SK-N-SH treated with all-trans-retinoic acid at 6 μM for 48 hours (cell line): Measurements from ENCODE around the gene NANOS3.

ENCODE experiments used
- ATAC-seq: fragments of 200-7000 bp; cut with Tn5 transposase; 3 replicates; pipeline ENCODE4 v1.9.1; 2020; ENCODE audit warnings: mild to moderate bottlenecking, moderate library complexity
- ARNTL ChIP-seq: fragments of 450-650 bp; formaldehyde crosslinking; IDR thresholded peaks from 2 replicates; pipeline ENCODE4 v1.5.0; 2020; ENCODE audit warnings: low read depth, mild to moderate bottlenecking, moderate library complexity, borderline replicate concordance
- BACH2 ChIP-seq: fragments of 250-450 bp; sonication (Bioruptor Pico); IDR thresholded peaks from 2 replicates; pipeline ENCODE4 v1.9.0; 2021; ENCODE audit warnings: mild to moderate bottlenecking, borderline replicate concordance
- CSDC2 ChIP-seq: fragments of 250-450 bp; sonication (Bioruptor Pico); IDR thresholded peaks from 2 replicates; pipeline ENCODE4 v1.5.0; 2020; ENCODE audit warnings: mild to moderate bottlenecking, moderate library complexity
- ESRRG ChIP-seq: fragments of 250-450 bp; sonication (Bioruptor Pico); IDR thresholded peaks from 2 replicates; pipeline ENCODE4 v1.6.1; 2021; ENCODE audit warnings: mild to moderate bottlenecking
- GLIS3 ChIP-seq: fragments of 250-450 bp; sonication (Bioruptor Pico); IDR thresholded peaks from 2 replicates; pipeline ENCODE4 v1.5.0; 2020; ENCODE audit warnings: mild to moderate bottlenecking, moderate library complexity
- OSR1 ChIP-seq: fragments of 250-450 bp; sonication (Bioruptor Pico); IDR thresholded peaks from 2 replicates; pipeline ENCODE4 v1.8.0; 2022; ENCODE audit warnings: moderate library complexity, mild to moderate bottlenecking, inconsistent platforms
- PPARA ChIP-seq: fragments of 250-450 bp; sonication (Bioruptor Pico); IDR thresholded peaks from 2 replicates; pipeline ENCODE4 v1.5.0; 2020; ENCODE audit warnings: mild to moderate bottlenecking, borderline replicate concordance
- RARB ChIP-seq: fragments of 250-450 bp; sonication (Bioruptor Pico); IDR thresholded peaks from 2 replicates; pipeline ENCODE4 v1.8.0; 2021; ENCODE audit warnings: mild to moderate bottlenecking, moderate library complexity
- SNAI2 ChIP-seq: fragments of 250-450 bp; sonication (Bioruptor Pico); IDR thresholded peaks from 2 replicates; pipeline ENCODE4 v1.5.0; 2020; ENCODE audit warnings: mild to moderate bottlenecking, moderate library complexity
- TCF4 ChIP-seq: fragments of 250-450 bp; sonication (Bioruptor Pico); IDR thresholded peaks from 2 replicates; pipeline ENCODE4 v1.8.0; 2021; ENCODE audit warnings: mild to moderate bottlenecking, moderate library complexity, borderline replicate concordance
- TOX ChIP-seq: fragments of 250-450 bp; sonication (Bioruptor Pico); IDR thresholded peaks from 2 replicates; pipeline ENCODE4 v1.8.0; 2021; ENCODE audit warnings: mild to moderate bottlenecking, moderate library complexity, borderline replicate concordance
- ZC3H10 ChIP-seq: fragments of 250-450 bp; sonication (Bioruptor Pico); IDR thresholded peaks from 2 replicates; pipeline ENCODE4 v1.5.1; 2021; ENCODE audit warnings: mild to moderate bottlenecking, moderate library complexity
- ZFP3 ChIP-seq: fragments of 250-450 bp; sonication (Bioruptor Pico); IDR thresholded peaks from 2 replicates; pipeline ENCODE4 v1.5.0; 2020; ENCODE audit warnings: mild to moderate bottlenecking, moderate library complexity
- ZFP30 ChIP-seq: fragments of 450-650 bp; formaldehyde crosslinking; IDR thresholded peaks from 2 replicates; pipeline ENCODE4 v1.5.0; 2022; ENCODE audit warnings: mild to moderate bottlenecking, moderate library complexity
- ZNF565 ChIP-seq: fragments of 450-650 bp; formaldehyde crosslinking; conservative IDR thresholded peaks from 2 replicates; pipeline ENCODE4 v1.5.0; 2020; ENCODE audit warnings: low read depth, mild to moderate bottlenecking, moderate library complexity
- ZNF70 ChIP-seq: fragments of 450-650 bp; formaldehyde crosslinking; IDR thresholded peaks from 2 replicates; pipeline ENCODE4 v1.5.0; 2020; ENCODE audit warnings: mild to moderate bottlenecking, moderate library complexity
- ZNF8 ChIP-seq: fragments of 450-650 bp; formaldehyde crosslinking; IDR thresholded peaks from 2 replicates; pipeline ENCODE4 v1.5.0; 2020; ENCODE audit warnings: mild to moderate bottlenecking, moderate library complexity
- TF ChIP-seq, protein P1 (sequence below): fragments of 250-450 bp; sonication (Bioruptor Pico); IDR thresholded peaks from 2 replicates; pipeline ENCODE4 v1.8.0; 2020; ENCODE audit warnings: mild to moderate bottlenecking, moderate library complexity, borderline replicate concordance
- TF ChIP-seq, protein P2 (sequence below): fragments of 250-450 bp; sonication (Bioruptor Pico); IDR thresholded peaks from 2 replicates; pipeline ENCODE4 v1.5.1; 2020; ENCODE audit warnings: low read depth, mild to moderate bottlenecking, moderate library complexity
- TF ChIP-seq, protein P3 (sequence below): fragments of 250-450 bp; sonication (Bioruptor Pico); IDR thresholded peaks from 2 replicates; pipeline ENCODE4 v1.5.1; 2021; ENCODE audit warnings: mild to moderate bottlenecking, moderate library complexity
- TF ChIP-seq, protein P4 (sequence below): fragments of 250-450 bp; sonication (Bioruptor Pico); IDR thresholded peaks from 2 replicates; pipeline ENCODE4 v1.8.0; 2021; ENCODE audit warnings: low read depth, mild to moderate bottlenecking, moderate library complexity, borderline replicate concordance
- TF ChIP-seq, protein P5 (sequence below): fragments of 250-450 bp; sonication (Bioruptor Pico); IDR thresholded peaks from 2 replicates; pipeline ENCODE4 v1.5.0; 2020; ENCODE audit warnings: mild to moderate bottlenecking, moderate library complexity

The NANOS3 gene

DNA sequence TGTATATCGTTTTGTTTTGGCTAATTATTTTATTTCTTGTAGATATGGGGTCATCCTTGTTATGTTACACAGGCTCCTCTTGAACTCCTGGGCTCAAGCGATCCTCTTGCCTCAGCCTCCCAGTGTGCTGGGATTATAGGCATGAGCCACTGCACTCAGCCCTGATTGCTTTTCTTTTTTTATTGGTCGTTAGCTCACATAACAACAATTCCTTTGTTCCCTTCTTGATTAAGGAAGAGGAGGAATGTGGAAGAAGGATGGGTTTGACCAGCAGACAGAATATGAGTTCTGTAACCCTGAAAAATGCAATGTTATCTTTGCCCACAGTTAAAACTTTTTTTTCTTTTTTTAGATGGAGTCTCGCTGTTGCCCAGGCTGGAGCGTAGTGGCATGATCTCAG, 17.6 kb downstream of the NANOS3 start (continued):
- TF ChIP-seq, protein P1, sequence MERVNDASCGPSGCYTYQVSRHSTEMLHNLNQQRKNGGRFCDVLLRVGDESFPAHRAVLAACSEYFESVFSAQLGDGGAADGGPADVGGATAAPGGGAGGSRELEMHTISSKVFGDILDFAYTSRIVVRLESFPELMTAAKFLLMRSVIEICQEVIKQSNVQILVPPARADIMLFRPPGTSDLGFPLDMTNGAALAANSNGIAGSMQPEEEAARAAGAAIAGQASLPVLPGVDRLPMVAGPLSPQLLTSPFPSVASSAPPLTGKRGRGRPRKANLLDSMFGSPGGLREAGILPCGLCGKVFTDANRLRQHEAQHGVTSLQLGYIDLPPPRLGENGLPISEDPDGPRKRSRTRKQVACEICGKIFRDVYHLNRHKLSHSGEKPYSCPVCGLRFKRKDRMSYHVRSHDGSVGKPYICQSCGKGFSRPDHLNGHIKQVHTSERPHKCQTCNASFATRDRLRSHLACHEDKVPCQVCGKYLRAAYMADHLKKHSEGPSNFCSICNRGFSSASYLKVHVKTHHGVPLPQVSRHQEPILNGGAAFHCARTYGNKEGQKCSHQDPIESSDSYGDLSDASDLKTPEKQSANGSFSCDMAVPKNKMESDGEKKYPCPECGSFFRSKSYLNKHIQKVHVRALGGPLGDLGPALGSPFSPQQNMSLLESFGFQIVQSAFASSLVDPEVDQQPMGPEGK, result no peak
- TF ChIP-seq ARNTL (no peak), GLIS3 (CRISPR knock-in tag) (no peak)

DNA sequence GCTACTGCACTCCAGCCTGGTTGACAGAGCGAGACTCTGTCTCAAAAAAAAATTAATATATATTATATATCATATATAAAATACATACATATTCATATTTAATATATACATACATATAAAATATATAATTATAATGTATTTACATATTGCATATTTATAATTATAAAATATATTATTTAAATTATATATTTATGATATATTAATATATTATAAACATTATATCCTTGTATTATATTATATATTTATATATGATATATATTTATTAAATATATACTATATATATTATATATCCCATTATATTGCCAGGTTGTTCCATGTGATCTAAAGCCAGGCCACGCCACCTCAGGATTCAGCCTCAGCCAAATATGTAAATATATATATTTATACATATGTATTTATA, 19.3 kb downstream of the NANOS3 start:
- ATAC-seq, result no peak
- no peak for TF ChIP-seq ZNF565 (CRISPR knock-in tag)
- TF ChIP-seq ZFP3 (CRISPR knock-in tag), result no peak
- no peak for TF ChIP-seq GLIS3 (CRISPR knock-in tag)
- no peak for TF ChIP-seq TOX (CRISPR knock-in tag)
- TF ChIP-seq ARNTL, result no peak
- TF ChIP-seq ZC3H10 (CRISPR knock-in tag), result no peak
- no peak for TF ChIP-seq TCF4 (CRISPR knock-in tag)
- no peak for TF ChIP-seq ZNF70
- TF ChIP-seq, protein P2, sequence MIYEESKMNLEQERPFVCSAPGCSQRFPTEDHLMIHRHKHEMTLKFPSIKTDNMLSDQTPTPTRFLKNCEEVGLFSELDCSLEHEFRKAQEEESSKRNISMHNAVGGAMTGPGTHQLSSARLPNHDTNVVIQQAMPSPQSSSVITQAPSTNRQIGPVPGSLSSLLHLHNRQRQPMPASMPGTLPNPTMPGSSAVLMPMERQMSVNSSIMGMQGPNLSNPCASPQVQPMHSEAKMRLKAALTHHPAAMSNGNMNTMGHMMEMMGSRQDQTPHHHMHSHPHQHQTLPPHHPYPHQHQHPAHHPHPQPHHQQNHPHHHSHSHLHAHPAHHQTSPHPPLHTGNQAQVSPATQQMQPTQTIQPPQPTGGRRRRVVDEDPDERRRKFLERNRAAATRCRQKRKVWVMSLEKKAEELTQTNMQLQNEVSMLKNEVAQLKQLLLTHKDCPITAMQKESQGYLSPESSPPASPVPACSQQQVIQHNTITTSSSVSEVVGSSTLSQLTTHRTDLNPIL (CRISPR knock-in tag), result no peak
- TF ChIP-seq ZFP30 (CRISPR knock-in tag), result no peak
- TF ChIP-seq, protein P3, sequence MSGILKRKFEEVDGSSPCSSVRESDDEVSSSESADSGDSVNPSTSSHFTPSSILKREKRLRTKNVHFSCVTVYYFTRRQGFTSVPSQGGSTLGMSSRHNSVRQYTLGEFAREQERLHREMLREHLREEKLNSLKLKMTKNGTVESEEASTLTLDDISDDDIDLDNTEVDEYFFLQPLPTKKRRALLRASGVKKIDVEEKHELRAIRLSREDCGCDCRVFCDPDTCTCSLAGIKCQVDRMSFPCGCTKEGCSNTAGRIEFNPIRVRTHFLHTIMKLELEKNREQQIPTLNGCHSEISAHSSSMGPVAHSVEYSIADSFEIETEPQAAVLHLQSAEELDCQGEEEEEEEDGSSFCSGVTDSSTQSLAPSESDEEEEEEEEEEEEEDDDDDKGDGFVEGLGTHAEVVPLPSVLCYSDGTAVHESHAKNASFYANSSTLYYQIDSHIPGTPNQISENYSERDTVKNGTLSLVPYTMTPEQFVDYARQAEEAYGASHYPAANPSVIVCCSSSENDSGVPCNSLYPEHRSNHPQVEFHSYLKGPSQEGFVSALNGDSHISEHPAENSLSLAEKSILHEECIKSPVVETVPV, result no peak
- no peak for TF ChIP-seq ESRRG (CRISPR knock-in tag)
- no peak for TF ChIP-seq ZNF8 (CRISPR knock-in tag)

DNA sequence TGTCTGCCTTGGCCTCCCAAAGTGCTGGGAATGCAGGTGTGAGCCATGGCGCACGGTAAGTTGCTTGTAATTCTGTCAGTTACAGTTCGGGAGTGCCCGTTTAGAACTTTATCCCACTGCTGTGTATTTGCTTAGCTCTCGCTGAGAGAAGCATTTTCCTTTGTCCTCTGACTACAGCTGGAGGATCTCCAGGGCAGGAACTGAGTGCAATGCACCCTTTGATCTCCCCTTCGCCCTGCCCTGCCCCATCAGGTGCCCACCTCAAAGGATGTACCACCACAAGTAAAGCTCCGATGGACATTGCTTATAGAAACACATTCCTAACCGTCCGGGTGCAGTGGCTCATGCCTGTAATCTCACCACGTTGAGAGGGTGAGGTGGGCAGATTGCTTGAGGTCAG, 22.5 kb downstream of the NANOS3 start:
- TF ChIP-seq TOX (CRISPR knock-in tag) (no peak), ARNTL (no peak), CSDC2 (CRISPR knock-in tag) (no peak), ZFP30 (CRISPR knock-in tag) (no peak), PPARA (no peak), ZNF565 (CRISPR knock-in tag) (no peak), ESRRG (CRISPR knock-in tag) (no peak), GLIS3 (CRISPR knock-in tag) (no peak), TCF4 (CRISPR knock-in tag) (no peak), RARB (CRISPR knock-in tag) (no peak)
- TF ChIP-seq, protein P1, result no peak
- TF ChIP-seq, protein P2 (CRISPR knock-in tag), result no peak
- no peak for ATAC-seq

DNA sequence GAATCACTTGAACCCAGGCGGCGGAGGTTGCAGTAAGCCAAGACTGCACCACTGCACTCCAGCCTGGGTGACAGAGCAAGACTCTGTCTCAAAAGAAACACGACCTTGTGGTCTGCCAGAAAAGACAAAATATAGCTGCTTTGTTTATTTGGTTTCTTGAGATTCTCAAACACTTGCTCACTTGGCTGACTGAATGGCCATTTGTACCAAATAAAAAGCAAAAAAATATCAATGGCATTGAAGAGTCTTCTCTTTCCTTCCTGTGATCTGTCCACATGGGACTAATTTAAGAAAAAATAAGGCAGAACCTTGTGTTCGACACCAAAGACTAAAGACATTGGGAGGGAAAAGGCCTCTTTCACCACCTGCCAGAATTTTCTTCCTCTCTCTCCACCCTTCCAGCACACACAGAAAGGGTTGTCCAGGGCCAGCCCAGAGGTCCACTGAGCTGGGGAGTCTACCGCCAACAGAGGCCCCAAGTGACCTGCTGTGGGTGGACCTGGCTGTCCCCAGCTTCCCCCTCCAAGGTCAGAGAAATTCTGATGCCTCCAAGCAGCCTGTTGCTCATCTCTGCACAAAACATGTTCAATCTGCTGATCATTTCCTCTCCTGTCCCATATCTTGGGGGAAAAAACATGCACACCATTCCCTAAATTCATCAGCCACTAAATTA, 23.1 kb downstream of the NANOS3 start:
- ATAC-seq, result no peak
- TF ChIP-seq ZC3H10 (CRISPR knock-in tag) (no peak), SNAI2 (CRISPR knock-in tag) (no peak), BACH2 (CRISPR knock-in tag) (no peak), ZFP30 (CRISPR knock-in tag) (no peak), ZNF70 (no peak), OSR1 (CRISPR knock-in tag) (no peak), ZNF8 (CRISPR knock-in tag) (no peak), ZNF565 (CRISPR knock-in tag) (no peak), CSDC2 (CRISPR knock-in tag) (no peak), PPARA (no peak), ZFP3 (CRISPR knock-in tag) (no peak), GLIS3 (CRISPR knock-in tag) (no peak), ARNTL (no peak), RARB (CRISPR knock-in tag) (no peak), TCF4 (CRISPR knock-in tag) (no peak)
- TF ChIP-seq, protein P4, sequence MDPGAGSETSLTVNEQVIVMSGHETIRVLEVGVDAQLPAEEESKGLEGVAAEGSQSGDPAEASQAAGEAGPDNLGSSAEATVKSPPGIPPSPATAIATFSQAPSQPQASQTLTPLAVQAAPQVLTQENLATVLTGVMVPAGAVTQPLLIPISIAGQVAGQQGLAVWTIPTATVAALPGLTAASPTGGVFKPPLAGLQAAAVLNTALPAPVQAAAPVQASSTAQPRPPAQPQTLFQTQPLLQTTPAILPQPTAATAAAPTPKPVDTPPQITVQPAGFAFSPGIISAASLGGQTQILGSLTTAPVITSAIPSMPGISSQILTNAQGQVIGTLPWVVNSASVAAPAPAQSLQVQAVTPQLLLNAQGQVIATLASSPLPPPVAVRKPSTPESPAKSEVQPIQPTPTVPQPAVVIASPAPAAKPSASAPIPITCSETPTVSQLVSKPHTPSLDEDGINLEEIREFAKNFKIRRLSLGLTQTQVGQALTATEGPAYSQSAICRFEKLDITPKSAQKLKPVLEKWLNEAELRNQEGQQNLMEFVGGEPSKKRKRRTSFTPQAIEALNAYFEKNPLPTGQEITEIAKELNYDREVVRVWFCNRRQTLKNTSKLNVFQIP, result no peak
- TF ChIP-seq, protein P5, sequence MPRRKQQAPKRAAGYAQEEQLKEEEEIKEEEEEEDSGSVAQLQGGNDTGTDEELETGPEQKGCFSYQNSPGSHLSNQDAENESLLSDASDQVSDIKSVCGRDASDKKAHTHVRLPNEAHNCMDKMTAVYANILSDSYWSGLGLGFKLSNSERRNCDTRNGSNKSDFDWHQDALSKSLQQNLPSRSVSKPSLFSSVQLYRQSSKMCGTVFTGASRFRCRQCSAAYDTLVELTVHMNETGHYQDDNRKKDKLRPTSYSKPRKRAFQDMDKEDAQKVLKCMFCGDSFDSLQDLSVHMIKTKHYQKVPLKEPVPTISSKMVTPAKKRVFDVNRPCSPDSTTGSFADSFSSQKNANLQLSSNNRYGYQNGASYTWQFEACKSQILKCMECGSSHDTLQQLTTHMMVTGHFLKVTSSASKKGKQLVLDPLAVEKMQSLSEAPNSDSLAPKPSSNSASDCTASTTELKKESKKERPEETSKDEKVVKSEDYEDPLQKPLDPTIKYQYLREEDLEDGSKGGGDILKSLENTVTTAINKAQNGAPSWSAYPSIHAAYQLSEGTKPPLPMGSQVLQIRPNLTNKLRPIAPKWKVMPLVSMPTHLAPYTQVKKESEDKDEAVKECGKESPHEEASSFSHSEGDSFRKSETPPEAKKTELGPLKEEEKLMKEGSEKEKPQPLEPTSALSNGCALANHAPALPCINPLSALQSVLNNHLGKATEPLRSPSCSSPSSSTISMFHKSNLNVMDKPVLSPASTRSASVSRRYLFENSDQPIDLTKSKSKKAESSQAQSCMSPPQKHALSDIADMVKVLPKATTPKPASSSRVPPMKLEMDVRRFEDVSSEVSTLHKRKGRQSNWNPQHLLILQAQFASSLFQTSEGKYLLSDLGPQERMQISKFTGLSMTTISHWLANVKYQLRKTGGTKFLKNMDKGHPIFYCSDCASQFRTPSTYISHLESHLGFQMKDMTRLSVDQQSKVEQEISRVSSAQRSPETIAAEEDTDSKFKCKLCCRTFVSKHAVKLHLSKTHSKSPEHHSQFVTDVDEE, result no peak
